Measurements from ENCODE around the gene PLCH2. TPM values are rescaled to one million over a fixed set of nuclear protein-coding genes. Genes with fewer than 3 reads are reported as not detected.
"Not testable (repeated sequence)": the region's sequence is repeated elsewhere in the genome, so short reads cannot be mapped to it uniquely, and the experiment has no call there.

The PLCH2 gene
- total RNA-seq, 1 experiment from 2014 or later, result 0.27 TPM

DNA sequence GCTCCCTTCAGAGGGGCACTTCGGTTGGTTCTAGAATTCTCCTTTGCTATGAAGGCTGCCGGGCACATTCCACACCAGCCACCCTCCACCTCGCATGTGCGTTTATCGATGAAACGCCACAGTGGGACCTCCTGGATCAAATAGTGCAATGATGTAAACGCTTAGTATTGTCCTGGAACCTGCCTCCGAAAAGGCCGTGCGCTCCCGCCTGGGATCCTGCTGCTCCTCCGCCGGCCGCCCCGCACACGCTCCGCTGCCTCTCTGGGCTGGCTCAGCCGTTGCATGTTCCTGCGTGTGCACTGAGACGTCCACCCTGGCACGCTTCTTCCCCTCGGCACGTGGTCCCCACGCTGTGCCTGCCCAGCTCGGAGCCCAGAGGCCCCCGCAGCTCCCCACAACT, 76.1 kb downstream of the PLCH2 start:
- POLR2A ChIA-PET, result no interaction called here
- H3K9me3 ChIP-seq, result no peaks in the 10 kb centered on the region
- intact Hi-C loops (cut with micrococcal nuclease; ENCODE audit: unreplicated experiment), result no loop called here

DNA sequence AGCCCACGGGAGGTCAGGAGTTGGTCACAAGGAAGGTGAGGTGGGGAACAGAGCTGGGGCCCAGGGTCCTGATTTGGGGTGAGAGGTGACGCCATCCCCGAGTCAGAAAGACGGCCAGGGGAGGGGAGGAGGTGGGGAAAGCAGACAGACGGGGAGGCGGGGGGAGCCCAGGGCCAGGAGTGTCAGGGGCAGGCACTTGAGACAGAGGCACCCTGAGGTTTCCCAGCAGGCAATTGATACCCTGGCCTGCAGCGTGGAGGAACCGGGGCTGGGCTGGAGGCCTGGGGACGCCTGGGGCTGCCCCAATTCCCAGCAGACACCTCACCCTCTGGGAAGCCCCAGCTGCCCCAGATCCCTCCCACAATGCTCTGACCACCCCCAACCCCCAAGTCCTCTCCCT, 77.0 kb downstream of the PLCH2 start:
- DNase-seq; BruUV-seq (replicated peaks); H3K27me3 Mint-ChIP-seq (ENCODE audit: insufficient read depth, unreplicated experiment); H3K4me3 Mint-ChIP-seq (ENCODE audit: unreplicated experiment); CTCF ChIA-PET; H3K9me3 ChIP-seq; intact Hi-C loops (cut with micrococcal nuclease; ENCODE audit: unreplicated experiment); H3K4me1 ChIP-seq; H3K9me3 Mint-ChIP-seq (ENCODE audit: unreplicated experiment); H3K27me3 ChIP-seq (replicated peaks; ENCODE audit: control insufficient read depth, insufficient read depth, low read length); H3K4me1 Mint-ChIP-seq (ENCODE audit: low read depth, unreplicated experiment); H3K36me3 Mint-ChIP-seq (ENCODE audit: insufficient read depth, unreplicated experiment); POLR2A ChIA-PET; H3K27ac Mint-ChIP-seq (ENCODE audit: unreplicated experiment); H3K4me3 ChIP-seq (ENCODE audit: low read depth, low read length); H3K36me3 ChIP-seq (ENCODE audit: control insufficient read depth, insufficient read depth, low read length): not testable (repeated sequence)

More for the DNA sequence above, 76.1 kb downstream of the PLCH2 start:
- H3K36me3 Mint-ChIP-seq (ENCODE audit: insufficient read depth, unreplicated experiment), result no peaks in the 10 kb centered on the region
- H3K9me3 Mint-ChIP-seq (ENCODE audit: unreplicated experiment), result no peaks in the 10 kb centered on the region
- TF ChIP-seq, protein P1, sequence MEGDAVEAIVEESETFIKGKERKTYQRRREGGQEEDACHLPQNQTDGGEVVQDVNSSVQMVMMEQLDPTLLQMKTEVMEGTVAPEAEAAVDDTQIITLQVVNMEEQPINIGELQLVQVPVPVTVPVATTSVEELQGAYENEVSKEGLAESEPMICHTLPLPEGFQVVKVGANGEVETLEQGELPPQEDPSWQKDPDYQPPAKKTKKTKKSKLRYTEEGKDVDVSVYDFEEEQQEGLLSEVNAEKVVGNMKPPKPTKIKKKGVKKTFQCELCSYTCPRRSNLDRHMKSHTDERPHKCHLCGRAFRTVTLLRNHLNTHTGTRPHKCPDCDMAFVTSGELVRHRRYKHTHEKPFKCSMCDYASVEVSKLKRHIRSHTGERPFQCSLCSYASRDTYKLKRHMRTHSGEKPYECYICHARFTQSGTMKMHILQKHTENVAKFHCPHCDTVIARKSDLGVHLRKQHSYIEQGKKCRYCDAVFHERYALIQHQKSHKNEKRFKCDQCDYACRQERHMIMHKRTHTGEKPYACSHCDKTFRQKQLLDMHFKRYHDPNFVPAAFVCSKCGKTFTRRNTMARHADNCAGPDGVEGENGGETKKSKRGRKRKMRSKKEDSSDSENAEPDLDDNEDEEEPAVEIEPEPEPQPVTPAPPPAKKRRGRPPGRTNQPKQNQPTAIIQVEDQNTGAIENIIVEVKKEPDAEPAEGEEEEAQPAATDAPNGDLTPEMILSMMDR (IDR thresholded peaks at IDR 0.05; ENCODE audit: insufficient read depth in 1 of 2, low read depth in 1 of 2, low read length in 1 of 2, severe bottlenecking in 1 of 2, unreplicated experiment in 1 of 2), result no peak
- peaks cover 7% of the 10 kb centered on the region for H3K4me1 ChIP-seq
- H3K27me3 Mint-ChIP-seq (ENCODE audit: insufficient read depth, unreplicated experiment), result peaks cover 2% of the 10 kb centered on the region
- no peaks in the 10 kb centered on the region for H3K4me1 Mint-ChIP-seq (ENCODE audit: low read depth, unreplicated experiment)
- CTCF ChIA-PET, result interaction anchor here (0.6 kb wide), 1 partner anchor 26 kb away, joined by 4 read pairs; no protein-coding TSS in a partner anchor
- H3K36me3 ChIP-seq (ENCODE audit: control insufficient read depth, insufficient read depth, low read length), result no peaks in the 10 kb centered on the region
- H3K27ac Mint-ChIP-seq (ENCODE audit: unreplicated experiment), result no peak overlapping the region
- H3K4me3 Mint-ChIP-seq (ENCODE audit: unreplicated experiment), result no peak overlapping the region
- H3K27me3 ChIP-seq (replicated peaks; ENCODE audit: control insufficient read depth, insufficient read depth, low read length), result no peaks in the 10 kb centered on the region
- DNase-seq, result no peak
- no peak overlapping the region for H3K4me3 ChIP-seq (ENCODE audit: low read depth, low read length)
- BruUV-seq (replicated peaks), result no TSS peak

GRCh38 chr1:2553871-2554620, 78.0 kb downstream of the PLCH2 start:
- no peaks in the 10 kb centered on the region for H3K36me3 Mint-ChIP-seq (ENCODE audit: insufficient read depth, unreplicated experiment)
- H3K9me3 Mint-ChIP-seq (ENCODE audit: unreplicated experiment), result no peaks in the 10 kb centered on the region
- no peak overlapping the region for H3K27ac Mint-ChIP-seq (ENCODE audit: unreplicated experiment)
- no peak overlapping the region for H3K4me3 ChIP-seq (ENCODE audit: low read depth, low read length)
- no peaks in the 10 kb centered on the region for H3K4me1 Mint-ChIP-seq (ENCODE audit: low read depth, unreplicated experiment)
- peaks cover 2% of the 10 kb centered on the region for H3K27me3 Mint-ChIP-seq (ENCODE audit: insufficient read depth, unreplicated experiment)
- ChIA-PET POLR2A (no interaction called here), CTCF (no interaction called here)
- no peaks in the 10 kb centered on the region for H3K9me3 ChIP-seq
- TF ChIP-seq, protein P1 (IDR thresholded peaks at IDR 0.05; ENCODE audit: insufficient read depth in 1 of 2, low read depth in 1 of 2, low read length in 1 of 2, severe bottlenecking in 1 of 2, unreplicated experiment in 1 of 2), result no peak
- no peaks in the 10 kb centered on the region for H3K36me3 ChIP-seq (ENCODE audit: control insufficient read depth, insufficient read depth, low read length)
- no TSS peak for BruUV-seq (replicated peaks)
- intact Hi-C loops (cut with micrococcal nuclease; ENCODE audit: unreplicated experiment), result no loop called here
- no peak overlapping the region for H3K4me3 Mint-ChIP-seq (ENCODE audit: unreplicated experiment)
- H3K4me1 ChIP-seq, result no peaks in the 10 kb centered on the region
- H3K27me3 ChIP-seq (replicated peaks; ENCODE audit: control insufficient read depth, insufficient read depth, low read length), result no peaks in the 10 kb centered on the region
- no peak for DNase-seq
